Measurements from ENCODE around the gene TLCD3B.

Gene TLCD3B

GRCh38 chr16:30040221-30040620 is 9.2 kb upstream of the TLCD3B start:
- Histone ChIP-seq H3K27me3 (ENCODE audit: control insufficient read depth, insufficient read depth, low read length) (no peaks in the 10 kb centered on the region), H3K9me3 (ENCODE audit: control insufficient read depth, low read length) (no peaks in the 10 kb centered on the region), H3K4me3 (ENCODE audit: low read depth, low read length) (no peak overlapping the region), H3K27ac (no peak overlapping the region), H3K4me2 (ENCODE audit: low read length) (no peak overlapping the region), H3K4me1 (no peaks in the 10 kb centered on the region), H3K9ac (no peak overlapping the region), H2AFZ (no peak overlapping the region), H3K79me2 (no peaks in the 10 kb centered on the region), H3K36me3 (ENCODE audit: control insufficient read depth, insufficient read depth, low read length) (no peaks in the 10 kb centered on the region)
- TF ChIP-seq CTCF (IDR thresholded peaks at IDR 0.05): no peak

- no peak overlapping the region for H2AFZ ChIP-seq
- H3K36me3 ChIP-seq (ENCODE audit: control insufficient read depth, insufficient read depth, low read length): no peaks in the 10 kb centered on the region
- peaks cover 11% of the 10 kb centered on the region for H3K4me1 ChIP-seq
Measured at GRCh38 chr16:30033270-30033669, 2.2 kb upstream of the TLCD3B start.

GRCh38 chr16:30032083-30032819 is 1.2 kb upstream of the TLCD3B start:
- Histone ChIP-seq H3K79me2 (no peaks in the 10 kb centered on the region), H3K9me3 (ENCODE audit: control insufficient read depth, low read length) (no peaks in the 10 kb centered on the region), H2AFZ (peak overlapping the region; percentile 42), H3K27ac (no peak overlapping the region), H3K27me3 (ENCODE audit: control insufficient read depth, insufficient read depth, low read length) (no peaks in the 10 kb centered on the region), H3K4me2 (ENCODE audit: low read length) (no peak overlapping the region), H3K4me1 (peaks cover 15% of the 10 kb centered on the region), H3K9ac (no peak overlapping the region), H3K4me3 (ENCODE audit: low read depth, low read length) (no peak overlapping the region), H3K36me3 (ENCODE audit: control insufficient read depth, insufficient read depth, low read length) (no peaks in the 10 kb centered on the region)
- TF ChIP-seq CTCF (IDR thresholded peaks at IDR 0.05): peak; percentile 90

More at GRCh38 chr16:30033270-30033669, 2.2 kb upstream of the TLCD3B start:
- H3K4me2 ChIP-seq (ENCODE audit: low read length): no peak overlapping the region
- no peaks in the 10 kb centered on the region for H3K27me3 ChIP-seq (ENCODE audit: control insufficient read depth, insufficient read depth, low read length)
- TF ChIP-seq CTCF (IDR thresholded peaks at IDR 0.05): no peak
- H3K9ac ChIP-seq: no peak overlapping the region
- no peaks in the 10 kb centered on the region for H3K9me3 ChIP-seq (ENCODE audit: control insufficient read depth, low read length)
- H3K79me2 ChIP-seq: no peaks in the 10 kb centered on the region
- no peak overlapping the region for H3K4me3 ChIP-seq (ENCODE audit: low read depth, low read length)
- H3K27ac ChIP-seq: no peak overlapping the region

- peak overlapping the region; percentile 76 for H2AFZ ChIP-seq
- TF ChIP-seq CTCF (IDR thresholded peaks at IDR 0.05): no peak
- H3K9ac ChIP-seq: no peak overlapping the region
- H3K4me2 ChIP-seq (ENCODE audit: low read length): peak overlapping the region; percentile 62
- no peak overlapping the region for H3K4me3 ChIP-seq (ENCODE audit: low read depth, low read length)
- H3K36me3 ChIP-seq (ENCODE audit: control insufficient read depth, insufficient read depth, low read length): no peaks in the 10 kb centered on the region
- H3K4me1 ChIP-seq: peaks cover 15% of the 10 kb centered on the region
- no peaks in the 10 kb centered on the region for H3K79me2 ChIP-seq
- H3K27me3 ChIP-seq (ENCODE audit: control insufficient read depth, insufficient read depth, low read length): no peaks in the 10 kb centered on the region
- H3K9me3 ChIP-seq (ENCODE audit: control insufficient read depth, low read length): no peaks in the 10 kb centered on the region
- H3K27ac ChIP-seq: no peak overlapping the region
Measured at GRCh38 chr16:30031477-30031918, 427 bp upstream of the TLCD3B start.

Data from parathyroid adenoma (tissue), 2 donors.